HepG2 (cell line): ENCODE data around the gene ZNF804B. TPM values are rescaled to one million over a fixed set of nuclear protein-coding genes. Genes with fewer than 3 reads are reported as not detected.

Experiments
- ATAC-seq: fragments of 200-7000 bp; cut with Tn5 transposase; 3 replicates; pipeline ENCODE4 v1.9.1; 2020; ENCODE audit warnings: mild to moderate bottlenecking, moderate library complexity
- BruUV-seq: library from RNA; stranded (reverse); fragments of 400-500 nt; replicated peaks from 2 replicates; lab custom pipeline; 2021; lab: Mats Ljungman, UMichigan
- CTCF ChIA-PET: fragments of 300-600 bp; formaldehyde crosslinking; extraction: SDS; loops from one replicate; lab custom pipeline; 2021; ENCODE audit warnings: low total read pairs, inconsistent platforms, low intra/inter-chr PET ratio; lab: Yijun Ruan, JAX
- POLR2A ChIA-PET: fragments of 350-600 bp; sonication (Branson Sonifier 250); formaldehyde crosslinking; loops from one replicate; lab custom pipeline; 2020; ENCODE audit warnings: antibody characterized with exemption, inconsistent platforms; lab: Yijun Ruan, JAX
- DNase-seq: peaks from one replicate; pipeline ENCODE4 v3.0.0-alpha.2; 2015; ENCODE audit warnings: low spot score
- FAIRE-seq: peaks from 3 replicates; lab custom pipeline; 2011; peaks lifted over from hg19 to GRCh38; lab: Jason Lieb, UNC
- H2AFZ ChIP-seq: one replicate; pipeline ENCODE4 v1.6.1; 2011; ENCODE audit warnings: low read length, inconsistent platforms
- H3K27ac ChIP-seq: fragments of 300-600 bp; 3 replicates; pipeline ENCODE4 v1.8.0; 2011; ENCODE audit warnings: mixed run types, mild to moderate bottlenecking, mixed read lengths, low read length, inconsistent platforms; ENCODE audit not compliant: insufficient read depth; ENCODE audit errors: extremely low read length
- H3K27me3 ChIP-seq, 2 experiments: fragments of 200-600 bp in 1 of 2; 2 replicates in 1 of 2; 3 replicates in 1 of 2; pipeline versions ENCODE4 v1.6.0 to v1.8.0; 2011; ENCODE audit warnings: low read length in 2 of 2, mild to moderate bottlenecking in 2 of 2, moderate library complexity in 2 of 2, inconsistent platforms in 1 of 2; ENCODE audit not compliant: insufficient read depth in 2 of 2, control insufficient read depth in 1 of 2
- H3K36me3 ChIP-seq, 2 experiments: fragments of 200-600 bp in 1 of 2; replicated peaks in 1 of 2; 2 replicates in 1 of 2; 3 replicates in 1 of 2; pipeline versions ENCODE4 v1.5.1 to v1.8.0; 2011; ENCODE audit warnings: low read length in 2 of 2, inconsistent platforms in 1 of 2; ENCODE audit not compliant: insufficient read depth in 2 of 2, control insufficient read depth in 1 of 2
- H3K4me1 ChIP-seq: 2 replicates; pipeline ENCODE4 v1.5.1; 2012; ENCODE audit warnings: low read length, inconsistent platforms; ENCODE audit not compliant: insufficient read depth
- H3K4me2 ChIP-seq: 2 replicates; pipeline ENCODE4 v1.6.0; 2011; ENCODE audit warnings: low read depth, low read length, inconsistent platforms
- H3K4me3 ChIP-seq, 3 experiments: fragments of 200-600 bp in 1 of 3; sonication (generic), shearing (Covaris generic) in 1 of 3; replicated peaks in 1 of 3; 2 replicates each; pipeline ENCODE4 v1.5.1; 2011 to 2016; ENCODE audit warnings: low read length in 3 of 3, inconsistent platforms in 2 of 3, low read depth in 2 of 3, mild to moderate bottlenecking in 2 of 3, control low read depth in 1 of 3, mixed read lengths in 1 of 3; ENCODE audit not compliant: insufficient read depth in 1 of 3
- H3K79me2 ChIP-seq: one replicate; pipeline ENCODE4 v1.6.1; 2011; ENCODE audit warnings: low read length, inconsistent platforms; ENCODE audit not compliant: insufficient read depth
- H3K9ac ChIP-seq: 2 replicates; pipeline ENCODE4 v1.6.0; 2011; ENCODE audit warnings: mild to moderate bottlenecking, low read depth, low read length, inconsistent platforms; ENCODE audit not compliant: insufficient read depth
- H3K9me3 ChIP-seq: 2 replicates; pipeline ENCODE4 v1.5.1; 2012; ENCODE audit warnings: mild to moderate bottlenecking, low read length
- H4K20me1 ChIP-seq: 2 replicates; pipeline ENCODE4 v1.6.0; 2011; ENCODE audit warnings: inconsistent platforms, mild to moderate bottlenecking, low read length, moderate library complexity; ENCODE audit not compliant: insufficient read depth
- EED ChIP-seq: sonication (generic); formaldehyde crosslinking; IDR thresholded peaks from 2 replicates; pipeline ENCODE4 v1.5.0; 2020; ENCODE audit warnings: mild to moderate bottlenecking, missing genetic modification reagents
- MXI1 ChIP-seq: IDR thresholded peaks from 3 replicates; pipeline ENCODE4 v1.6.1; 2012; ENCODE audit warnings: low read depth, low read length, inconsistent platforms, borderline replicate concordance
- NFIC ChIP-seq: IDR thresholded peaks from 2 replicates; pipeline ENCODE4 v1.6.1; 2012; ENCODE audit warnings: mild to moderate bottlenecking, low read length, inconsistent platforms
- POLR2AphosphoS5 ChIP-seq: IDR thresholded peaks from 2 replicates; pipeline ENCODE4 v1.6.1; 2012; ENCODE audit warnings: low read depth, low read length
- PRMT3 ChIP-seq: sonication (generic); formaldehyde crosslinking; IDR thresholded peaks from 2 replicates; pipeline ENCODE4 v1.8.1; 2022; ENCODE audit warnings: low read depth, mild to moderate bottlenecking, moderate library complexity, missing genetic modification reagents, borderline replicate concordance
- SMARCE1 ChIP-seq: fragments of 450-650 bp; IDR thresholded peaks from 2 replicates; pipeline ENCODE4 v1.6.1; 2017; ENCODE audit warnings: borderline replicate concordance
- ZNF34 ChIP-seq: sonication (generic); formaldehyde crosslinking; IDR thresholded peaks from 2 replicates; pipeline ENCODE4 v1.4.0; 2020; ENCODE audit warnings: mild to moderate bottlenecking, missing genetic modification reagents, borderline replicate concordance
- WGBS: methylation state at CpG from one replicate; pipeline ENCODE4 v1.1.6; 2017; ENCODE audit warnings: low lambda C conversion rate; 5-methylcytosine and 5-hydroxymethylcytosine counted together
- in situ Hi-C: cut with HindIII; loops from 2 replicates; pipeline ENCODE4 v1.10.0; 2017; ENCODE audit warnings: low pct_unique_long_range_greater_than_20kb; ENCODE audit not compliant: extremely low pct_ligation_motif_present
- intact Hi-C: fragments of 100-400 bp; cut with micrococcal nuclease; formaldehyde crosslinking; loops from one replicate; pipeline ENCODE4 v1.10.0; 2022; ENCODE audit not compliant: unreplicated experiment
- polyA plus RNA-seq, 8 experiments: library from polyadenylated mRNA; depleted of rRNA in 3 of 8; stranded (reverse) in 7 of 8; unstranded in 1 of 8; fragments of >200 nt; fragmentation: Illumina TruSeq in 4 of 8; extraction: Trizol in 4 of 8; gene quantifications; 2 replicates each; pipeline versions ENCODE4 v1.2.1 to v1.2.3, GENCODE V29; 2011 to 2016; ENCODE audit warnings: low read depth in 4 of 8, missing spikeins in 1 of 8, mixed read lengths in 1 of 8; ENCODE audit not compliant: insufficient read depth in 1 of 8
- total RNA-seq, 5 experiments: library from RNA; depleted of rRNA; stranded (reverse); fragments of >200 nt; fragmentation: Illumina TruSeq; extraction: Trizol; gene quantifications; 2 replicates each; pipeline ENCODE4 v1.2.3, GENCODE V29; 2016; ENCODE audit warnings: low read depth in 1 of 5
- TF ChIP-seq, protein P1 (sequence below): sonication (generic); formaldehyde crosslinking; IDR thresholded peaks from 2 replicates; pipeline ENCODE4 v1.5.0; 2020; ENCODE audit warnings: missing genetic modification reagents
- TF ChIP-seq, protein P2 (sequence below): sonication (generic); formaldehyde crosslinking; IDR thresholded peaks from 2 replicates; pipeline ENCODE4 v1.4.0; 2020; ENCODE audit warnings: missing genetic modification reagents
- TF ChIP-seq, protein P3 (sequence below): sonication (generic); formaldehyde crosslinking; IDR thresholded peaks from 2 replicates; pipeline ENCODE4 v1.4.0; 2020; ENCODE audit warnings: missing genetic modification reagents, borderline replicate concordance

The ZNF804B gene
- total and polyA plus RNA-seq, 2 of the 13 experiments (the other 11 are each of a cell fraction or from before 2014, with no cell fraction given) = not detected

DNA sequence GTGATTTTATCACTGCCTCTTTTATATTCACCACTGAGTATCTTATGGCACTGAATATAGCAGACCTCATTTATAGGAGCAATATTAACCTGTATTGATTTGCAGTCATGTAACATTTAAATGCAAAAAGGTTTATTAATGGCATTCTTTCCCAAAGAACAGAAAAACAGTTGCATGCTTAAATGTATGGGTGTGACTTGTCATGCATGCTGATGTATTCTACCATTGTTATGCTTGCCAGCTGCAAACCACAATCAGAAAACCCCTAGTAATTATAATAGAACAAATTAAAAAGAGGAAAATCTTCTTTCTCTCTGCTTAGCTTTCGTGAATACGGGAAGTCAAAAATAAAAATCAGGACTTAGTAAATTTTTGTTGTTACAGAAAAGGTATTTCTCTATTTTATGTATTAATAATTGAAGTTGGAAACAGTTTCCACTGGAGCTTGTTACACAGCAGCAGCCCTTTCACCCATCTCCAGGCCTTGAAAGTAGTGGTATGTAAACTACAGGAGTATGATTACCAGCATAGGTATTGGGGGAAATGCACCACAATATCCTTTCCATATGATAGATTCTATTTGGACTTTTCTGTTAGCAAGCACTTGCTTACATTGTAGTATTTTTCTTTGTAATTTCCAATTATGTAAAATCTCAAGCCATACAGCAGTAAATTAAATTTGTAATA, 183.5 kb downstream of the ZNF804B start:
- Histone ChIP-seq H3K27ac (no peak overlapping the region), H3K4me1 (no peaks in the 10 kb centered on the region), H2AFZ (no peak overlapping the region), H3K9ac (no peak overlapping the region), H3K4me3 (no peak overlapping the region), H3K9me3 (no peaks in the 10 kb centered on the region), H3K4me2 (no peak overlapping the region), H3K36me3 (no peaks in the 10 kb centered on the region), H3K27me3 (no peaks in the 10 kb centered on the region), H4K20me1 (no peaks in the 10 kb centered on the region), H3K79me2 (no peaks in the 10 kb centered on the region)
- WGBS = 0% methylated on average over 2 of the region's 2 CpGs
- no TSS peak for BruUV-seq
- intact Hi-C loops (no loop called here), in situ Hi-C loops (no loop called here)
- POLR2A ChIA-PET = no interaction called here
- TF ChIP-seq SMARCE1 (no peak), NFIC (no peak), MXI1 (no peak), PRMT3 (CRISPR knock-in tag) (no peak), ZNF34 (CRISPR knock-in tag) (no peak), EED (CRISPR knock-in tag) (no peak), POLR2AphosphoS5 (no peak)
- TF ChIP-seq, protein P1, sequence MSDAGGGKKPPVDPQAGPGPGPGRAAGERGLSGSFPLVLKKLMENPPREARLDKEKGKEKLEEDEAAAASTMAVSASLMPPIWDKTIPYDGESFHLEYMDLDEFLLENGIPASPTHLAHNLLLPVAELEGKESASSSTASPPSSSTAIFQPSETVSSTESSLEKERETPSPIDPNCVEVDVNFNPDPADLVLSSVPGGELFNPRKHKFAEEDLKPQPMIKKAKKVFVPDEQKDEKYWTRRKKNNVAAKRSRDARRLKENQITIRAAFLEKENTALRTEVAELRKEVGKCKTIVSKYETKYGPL (CRISPR knock-in tag) = no peak
- TF ChIP-seq, protein P2, sequence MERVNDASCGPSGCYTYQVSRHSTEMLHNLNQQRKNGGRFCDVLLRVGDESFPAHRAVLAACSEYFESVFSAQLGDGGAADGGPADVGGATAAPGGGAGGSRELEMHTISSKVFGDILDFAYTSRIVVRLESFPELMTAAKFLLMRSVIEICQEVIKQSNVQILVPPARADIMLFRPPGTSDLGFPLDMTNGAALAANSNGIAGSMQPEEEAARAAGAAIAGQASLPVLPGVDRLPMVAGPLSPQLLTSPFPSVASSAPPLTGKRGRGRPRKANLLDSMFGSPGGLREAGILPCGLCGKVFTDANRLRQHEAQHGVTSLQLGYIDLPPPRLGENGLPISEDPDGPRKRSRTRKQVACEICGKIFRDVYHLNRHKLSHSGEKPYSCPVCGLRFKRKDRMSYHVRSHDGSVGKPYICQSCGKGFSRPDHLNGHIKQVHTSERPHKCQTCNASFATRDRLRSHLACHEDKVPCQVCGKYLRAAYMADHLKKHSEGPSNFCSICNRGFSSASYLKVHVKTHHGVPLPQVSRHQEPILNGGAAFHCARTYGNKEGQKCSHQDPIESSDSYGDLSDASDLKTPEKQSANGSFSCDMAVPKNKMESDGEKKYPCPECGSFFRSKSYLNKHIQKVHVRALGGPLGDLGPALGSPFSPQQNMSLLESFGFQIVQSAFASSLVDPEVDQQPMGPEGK (CRISPR knock-in tag) = no peak
- TF ChIP-seq, protein P3, sequence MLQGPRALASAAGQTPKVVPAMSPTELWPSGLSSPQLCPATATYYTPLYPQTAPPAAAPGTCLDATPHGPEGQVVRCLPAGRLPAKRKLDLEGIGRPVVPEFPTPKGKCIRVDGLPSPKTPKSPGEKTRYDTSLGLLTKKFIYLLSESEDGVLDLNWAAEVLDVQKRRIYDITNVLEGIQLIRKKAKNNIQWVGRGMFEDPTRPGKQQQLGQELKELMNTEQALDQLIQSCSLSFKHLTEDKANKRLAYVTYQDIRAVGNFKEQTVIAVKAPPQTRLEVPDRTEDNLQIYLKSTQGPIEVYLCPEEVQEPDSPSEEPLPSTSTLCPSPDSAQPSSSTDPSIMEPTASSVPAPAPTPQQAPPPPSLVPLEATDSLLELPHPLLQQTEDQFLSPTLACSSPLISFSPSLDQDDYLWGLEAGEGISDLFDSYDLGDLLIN = no peak
- CTCF ChIA-PET = no interaction called here
- DNase-seq (no peak), ATAC-seq (no peak), FAIRE-seq (no peak)
